ENCODE measurements around the gene MAGEE1.

DNA sequence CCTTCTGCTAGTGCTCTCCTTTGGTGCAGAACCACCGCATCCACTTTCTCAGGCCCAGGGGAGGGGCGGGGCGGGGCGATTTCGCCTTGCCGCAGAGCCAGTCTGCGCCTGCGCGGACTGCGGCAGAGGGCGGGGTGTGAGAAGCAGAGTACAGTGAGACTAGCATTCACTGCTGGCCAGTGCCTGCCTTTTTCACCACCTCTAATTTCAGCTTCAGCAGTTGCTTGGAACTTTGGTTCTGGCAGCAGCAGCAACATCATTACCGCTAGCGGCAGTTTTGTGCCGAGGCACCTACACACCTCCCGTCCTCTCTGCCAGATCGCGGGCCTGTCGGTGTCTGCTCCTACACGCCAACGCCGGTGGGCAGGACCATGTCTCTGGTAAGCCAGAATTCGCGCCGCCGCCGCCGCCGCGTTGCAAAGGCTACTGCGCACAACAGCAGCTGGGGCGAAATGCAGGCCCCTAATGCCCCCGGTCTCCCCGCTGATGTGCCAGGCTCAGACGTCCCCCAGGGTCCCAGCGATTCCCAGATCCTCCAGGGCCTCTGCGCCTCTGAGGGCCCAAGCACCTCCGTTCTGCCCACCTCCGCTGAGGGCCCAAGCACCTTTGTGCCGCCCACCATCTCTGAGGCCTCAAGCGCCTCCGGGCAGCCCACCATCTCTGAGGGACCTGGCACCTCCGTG, at the start of gene MAGEE1:
- no peak for TF ChIP-seq POLR2AphosphoS5 (IDR thresholded peaks at IDR 0.05; ENCODE audit: low read depth, low read length)
- TF ChIP-seq, protein P1, sequence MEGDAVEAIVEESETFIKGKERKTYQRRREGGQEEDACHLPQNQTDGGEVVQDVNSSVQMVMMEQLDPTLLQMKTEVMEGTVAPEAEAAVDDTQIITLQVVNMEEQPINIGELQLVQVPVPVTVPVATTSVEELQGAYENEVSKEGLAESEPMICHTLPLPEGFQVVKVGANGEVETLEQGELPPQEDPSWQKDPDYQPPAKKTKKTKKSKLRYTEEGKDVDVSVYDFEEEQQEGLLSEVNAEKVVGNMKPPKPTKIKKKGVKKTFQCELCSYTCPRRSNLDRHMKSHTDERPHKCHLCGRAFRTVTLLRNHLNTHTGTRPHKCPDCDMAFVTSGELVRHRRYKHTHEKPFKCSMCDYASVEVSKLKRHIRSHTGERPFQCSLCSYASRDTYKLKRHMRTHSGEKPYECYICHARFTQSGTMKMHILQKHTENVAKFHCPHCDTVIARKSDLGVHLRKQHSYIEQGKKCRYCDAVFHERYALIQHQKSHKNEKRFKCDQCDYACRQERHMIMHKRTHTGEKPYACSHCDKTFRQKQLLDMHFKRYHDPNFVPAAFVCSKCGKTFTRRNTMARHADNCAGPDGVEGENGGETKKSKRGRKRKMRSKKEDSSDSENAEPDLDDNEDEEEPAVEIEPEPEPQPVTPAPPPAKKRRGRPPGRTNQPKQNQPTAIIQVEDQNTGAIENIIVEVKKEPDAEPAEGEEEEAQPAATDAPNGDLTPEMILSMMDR (IDR thresholded peaks at IDR 0.05), result no peak
- TF ChIP-seq, protein P2, sequence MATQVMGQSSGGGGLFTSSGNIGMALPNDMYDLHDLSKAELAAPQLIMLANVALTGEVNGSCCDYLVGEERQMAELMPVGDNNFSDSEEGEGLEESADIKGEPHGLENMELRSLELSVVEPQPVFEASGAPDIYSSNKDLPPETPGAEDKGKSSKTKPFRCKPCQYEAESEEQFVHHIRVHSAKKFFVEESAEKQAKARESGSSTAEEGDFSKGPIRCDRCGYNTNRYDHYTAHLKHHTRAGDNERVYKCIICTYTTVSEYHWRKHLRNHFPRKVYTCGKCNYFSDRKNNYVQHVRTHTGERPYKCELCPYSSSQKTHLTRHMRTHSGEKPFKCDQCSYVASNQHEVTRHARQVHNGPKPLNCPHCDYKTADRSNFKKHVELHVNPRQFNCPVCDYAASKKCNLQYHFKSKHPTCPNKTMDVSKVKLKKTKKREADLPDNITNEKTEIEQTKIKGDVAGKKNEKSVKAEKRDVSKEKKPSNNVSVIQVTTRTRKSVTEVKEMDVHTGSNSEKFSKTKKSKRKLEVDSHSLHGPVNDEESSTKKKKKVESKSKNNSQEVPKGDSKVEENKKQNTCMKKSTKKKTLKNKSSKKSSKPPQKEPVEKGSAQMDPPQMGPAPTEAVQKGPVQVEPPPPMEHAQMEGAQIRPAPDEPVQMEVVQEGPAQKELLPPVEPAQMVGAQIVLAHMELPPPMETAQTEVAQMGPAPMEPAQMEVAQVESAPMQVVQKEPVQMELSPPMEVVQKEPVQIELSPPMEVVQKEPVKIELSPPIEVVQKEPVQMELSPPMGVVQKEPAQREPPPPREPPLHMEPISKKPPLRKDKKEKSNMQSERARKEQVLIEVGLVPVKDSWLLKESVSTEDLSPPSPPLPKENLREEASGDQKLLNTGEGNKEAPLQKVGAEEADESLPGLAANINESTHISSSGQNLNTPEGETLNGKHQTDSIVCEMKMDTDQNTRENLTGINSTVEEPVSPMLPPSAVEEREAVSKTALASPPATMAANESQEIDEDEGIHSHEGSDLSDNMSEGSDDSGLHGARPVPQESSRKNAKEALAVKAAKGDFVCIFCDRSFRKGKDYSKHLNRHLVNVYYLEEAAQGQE (IDR thresholded peaks at IDR 0.05; ENCODE audit: insufficient read depth in 1 of 2, low read depth in 2 of 2, low read length in 1 of 2), result no peak
- TF ChIP-seq TCF7L2 (IDR thresholded peaks at IDR 0.05; ENCODE audit: low read depth, low read length), result no peak
- no peak for TF ChIP-seq SIN3A (IDR thresholded peaks at IDR 0.05; ENCODE audit: borderline replicate concordance, insufficient read depth, low read depth, low read length)
